ENCODE measurements around the gene MAB21L4.

GRCh38 chr2:240904216-240905175, 8.5 kb upstream of the MAB21L4 start:
- TF ChIP-seq CTCF (IDR thresholded peaks at IDR 0.05): no peak
- no peak for TF ChIP-seq RCOR1 (IDR thresholded peaks at IDR 0.05; ENCODE audit: low read length)
- no peak for TF ChIP-seq MXI1 (IDR thresholded peaks at IDR 0.05; ENCODE audit: low read depth, low read length)
- TF ChIP-seq JUND (IDR thresholded peaks at IDR 0.05): no peak
- no peak for TF ChIP-seq CHD2 (IDR thresholded peaks at IDR 0.05; ENCODE audit: low read length, partially characterized antibody)
- TF ChIP-seq USF2 (IDR thresholded peaks at IDR 0.05; ENCODE audit: borderline replicate concordance, low read depth, low read length): no peak
- TF ChIP-seq RXRA (IDR thresholded peaks at IDR 0.05; ENCODE audit: borderline replicate concordance, low read depth): no peak
- no peak for TF ChIP-seq RAD21 (IDR thresholded peaks at IDR 0.05; ENCODE audit: low read length)
- no peak for TF ChIP-seq MAX (IDR thresholded peaks at IDR 0.05; ENCODE audit: low read depth)
